ES-I3 (cell line): ENCODE results near the gene AMFR.
A peak's percentile ranks its signal among the peaks of the same experiment; 100 is the strongest.

Experiments
- H3K36me3 ChIP-seq: 2 replicates; pipeline ENCODE4 v1.6.1; 2013; ENCODE audit warnings: mild to moderate bottlenecking, low read length, control low read depth, moderate library complexity; ENCODE audit not compliant: insufficient read depth
- H3K4me1 ChIP-seq: 2 replicates; pipeline ENCODE4 v1.6.1; 2013; ENCODE audit warnings: mild to moderate bottlenecking, control low read depth, low read length; ENCODE audit not compliant: insufficient read depth
- H3K9ac ChIP-seq: 2 replicates; pipeline ENCODE4 v1.6.1; 2013; ENCODE audit warnings: low read depth, mild to moderate bottlenecking, low read length, moderate library complexity
- H3K9me3 ChIP-seq: 2 replicates; pipeline ENCODE4 v1.6.1; 2013; ENCODE audit warnings: mild to moderate bottlenecking, low read length, moderate library complexity; ENCODE audit not compliant: control insufficient read depth, insufficient read depth

Gene AMFR

GRCh38 chr16:56425439-56425832, at the start of gene AMFR:
Gene AMFR (minus strand): TSS chr16:56425545. CDS start chr16:56425327, 218 bp downstream.
- peak within 1 kb of the TSS; percentile 90 for H3K9ac ChIP-seq
- no peaks in the 10 kb centered on the region for H3K9me3 ChIP-seq
- H3K4me1 ChIP-seq, result peaks cover 24% of the 10 kb centered on the region
- no peaks in the 10 kb centered on the region for H3K36me3 ChIP-seq

- H3K9me3 ChIP-seq, result no peaks in the 10 kb centered on the region
- no peak overlapping the region for H3K9ac ChIP-seq
- peaks cover 6% of the 10 kb centered on the region; the same call in 1 of the 2 replicates for H3K4me1 ChIP-seq
- H3K36me3 ChIP-seq, result peaks cover 36% of the 10 kb centered on the region
Measured at GRCh38 chr16:56470666-56471065, 45.3 kb upstream of the AMFR start.

- no peaks in the 10 kb centered on the region for H3K9me3 ChIP-seq
- H3K9ac ChIP-seq, result no peak overlapping the region
- H3K36me3 ChIP-seq, result peaks cover 35% of the 10 kb centered on the region
- H3K4me1 ChIP-seq, result peaks cover 6% of the 10 kb centered on the region; the same call in 1 of the 2 replicates
Measured at GRCh38 chr16:56470232-56470631, 44.9 kb upstream of the AMFR start.

GRCh38 chr16:56469748-56470147, 44.4 kb upstream of the AMFR start:
- Histone ChIP-seq H3K9ac (no peak overlapping the region), H3K4me1 (peaks cover 2% of the 10 kb centered on the region; the same call in 1 of the 2 replicates), H3K9me3 (no peaks in the 10 kb centered on the region), H3K36me3 (peaks cover 36% of the 10 kb centered on the region)

GRCh38 chr16:56468800-56469199, 43.5 kb upstream of the AMFR start:
- Histone ChIP-seq H3K4me1 (no peaks in the 10 kb centered on the region), H3K9ac (no peak overlapping the region), H3K36me3 (peaks cover 39% of the 10 kb centered on the region), H3K9me3 (no peaks in the 10 kb centered on the region)

- no peaks in the 10 kb centered on the region for H3K4me1 ChIP-seq
- peaks cover 26% of the 10 kb centered on the region for H3K36me3 ChIP-seq
- no peaks in the 10 kb centered on the region for H3K9me3 ChIP-seq
- H3K9ac ChIP-seq, result no peak overlapping the region
Measured at GRCh38 chr16:56466344-56466743, 41.0 kb upstream of the AMFR start.

- no peaks in the 10 kb centered on the region for H3K4me1 ChIP-seq
- H3K36me3 ChIP-seq, result peaks cover 15% of the 10 kb centered on the region
- no peak overlapping the region for H3K9ac ChIP-seq
- H3K9me3 ChIP-seq, result no peaks in the 10 kb centered on the region
Measured at GRCh38 chr16:56463153-56463552, 37.8 kb upstream of the AMFR start.

GRCh38 chr16:56462064-56462796, 36.9 kb upstream of the AMFR start:
- H3K9me3 ChIP-seq, result no peaks in the 10 kb centered on the region
- H3K4me1 ChIP-seq, result no peaks in the 10 kb centered on the region
- H3K36me3 ChIP-seq, result peaks cover 17% of the 10 kb centered on the region
- no peak overlapping the region for H3K9ac ChIP-seq

GRCh38 chr16:56460101-56460500, 34.8 kb upstream of the AMFR start:
- no peak overlapping the region for H3K9ac ChIP-seq

GRCh38 chr16:56457927-56458470, 32.7 kb upstream of the AMFR start:
- H3K9ac ChIP-seq, result no peak overlapping the region
- H3K4me1 ChIP-seq, result no peaks in the 10 kb centered on the region
- peaks cover 28% of the 10 kb centered on the region for H3K36me3 ChIP-seq
- no peaks in the 10 kb centered on the region for H3K9me3 ChIP-seq

More at GRCh38 chr16:56460101-56460500, 34.8 kb upstream of the AMFR start:
- H3K4me1 ChIP-seq, result no peaks in the 10 kb centered on the region
- peaks cover 17% of the 10 kb centered on the region for H3K36me3 ChIP-seq
- no peaks in the 10 kb centered on the region for H3K9me3 ChIP-seq

GRCh38 chr16:56451753-56452689, 26.7 kb upstream of the AMFR start:
- Histone ChIP-seq H3K36me3 (peaks cover 21% of the 10 kb centered on the region), H3K4me1 (no peaks in the 10 kb centered on the region; the same call in 1 of the 2 replicates), H3K9ac (peak overlapping the region; percentile 70), H3K9me3 (no peaks in the 10 kb centered on the region)

- Histone ChIP-seq H3K36me3 (peaks cover 17% of the 10 kb centered on the region), H3K4me1 (no peaks in the 10 kb centered on the region; the same call in 1 of the 2 replicates), H3K9ac (peak within 1 kb of the TSS; percentile 82), H3K9me3 (no peaks in the 10 kb centered on the region)
Measured at GRCh38 chr16:56450986-56451752, 25.8 kb upstream of the AMFR start, which contains the start of the genes NUDT21 and OGFOD1. Gene NUDT21 (minus strand): TSS chr16:56451332. CDS start chr16:56451202, 130 bp downstream. Gene OGFOD1 (plus strand): TSS chr16:56451554. CDS start chr16:56451613, 59 bp downstream.

GRCh38 chr16:56450275-56450985, 25.1 kb upstream of the AMFR start:
- Histone ChIP-seq H3K36me3 (peaks cover 19% of the 10 kb centered on the region), H3K4me1 (no peaks in the 10 kb centered on the region; the same call in 1 of the 2 replicates)

More at GRCh38 chr16:56450275-56450985, 25.1 kb upstream of the AMFR start:
- H3K9ac ChIP-seq, result peak overlapping the region; percentile 82
- no peaks in the 10 kb centered on the region for H3K9me3 ChIP-seq
